T-helper 2 cell treated with Interferon-gamma antibody and Interleukin-4, amounts not matched to agents 100 ng/mL and 5 ng/mL, for 36 hours (primary cell): Measurements from ENCODE around the gene TAF11L14. TPM values are rescaled to one million over a fixed set of nuclear protein-coding genes. Genes with fewer than 3 reads are reported as not detected.
"Not testable (repeated sequence)": the region's sequence is repeated elsewhere in the genome, so short reads cannot be mapped to it uniquely, and the experiment has no call there.

Experiments
- intact Hi-C: fragments of 100-400 bp; cut with micrococcal nuclease; formaldehyde crosslinking; loops from one replicate; pipeline ENCODE4 v1.15.1; 2023
- total RNA-seq: library from RNA; stranded (reverse); gene quantifications from 2 replicates; pipeline ENCODE4 v1.2.3, GENCODE V29; 2022

TAF11L14 gene
- not detected in 2 replicates for total RNA-seq

DNA sequence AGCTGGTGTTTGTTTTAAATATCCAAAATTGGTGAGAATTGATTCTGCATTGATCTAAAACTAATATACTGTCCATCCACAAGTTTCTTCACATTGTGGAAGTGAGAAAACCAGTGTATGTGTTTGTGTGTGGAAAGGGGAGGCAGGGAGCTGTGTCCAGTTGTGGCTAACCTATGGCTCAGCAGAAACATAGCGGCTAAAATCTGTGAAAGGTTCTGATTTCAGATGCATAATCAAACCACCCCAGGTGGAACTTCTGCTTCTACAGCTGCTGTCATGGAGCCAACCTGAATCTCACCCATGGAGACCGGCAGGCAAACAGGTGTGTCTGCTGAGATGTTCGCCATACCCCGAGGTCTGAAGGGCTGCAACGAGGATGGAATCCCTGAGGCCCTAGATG is at the start of gene TAF11L14:
TSS of gene TAF11L14 (plus strand) at position 301 of the 400 bp plus-strand sequence.
- intact Hi-C loops: no loop called here

DNA sequence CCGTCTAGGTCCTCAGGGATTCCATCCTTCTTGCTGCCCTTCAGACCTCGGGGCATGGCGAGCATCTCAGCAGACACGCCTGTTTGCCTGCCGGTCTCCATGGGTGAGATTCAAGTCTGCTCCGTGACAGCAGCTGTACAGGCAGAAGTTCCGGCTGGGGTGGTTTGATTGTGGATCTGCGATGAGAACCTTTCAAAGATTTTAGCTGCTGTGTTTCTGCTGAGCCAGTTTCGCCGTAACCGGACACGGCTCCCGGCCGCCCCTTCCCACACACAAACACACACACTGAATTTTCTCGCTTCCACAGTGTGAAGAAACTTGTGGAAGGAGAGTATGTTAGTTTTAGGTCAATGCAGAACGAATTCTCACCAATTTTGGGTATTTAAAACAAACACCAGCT is 48.6 kb upstream of the TAF11L14 start, which contains the start of gene TAF11L7:
TSS of gene TAF11L7 (minus strand) at position 101 of the 400 bp plus-strand sequence.
- intact Hi-C loops: not testable (repeated sequence)

DNA sequence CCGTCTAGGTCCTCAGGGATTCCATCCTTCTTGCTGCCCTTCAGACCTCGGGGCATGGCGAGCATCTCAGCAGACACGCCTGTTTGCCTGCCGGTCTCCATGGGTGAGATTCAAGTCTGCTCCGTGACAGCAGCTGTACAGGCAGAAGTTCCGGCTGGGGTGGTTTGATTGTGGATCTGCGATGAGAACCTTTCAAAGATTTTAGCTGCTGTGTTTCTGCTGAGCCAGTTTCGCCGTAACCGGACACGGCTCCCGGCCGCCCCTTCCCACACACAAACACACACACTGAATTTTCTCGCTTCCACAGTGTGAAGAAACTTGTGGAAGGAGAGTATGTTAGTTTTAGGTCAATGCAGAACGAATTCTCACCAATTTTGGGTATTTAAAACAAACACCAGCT is 43.4 kb upstream of the TAF11L14 start, which contains the start of gene TAF11L8:
TSS of gene TAF11L8 (minus strand) at position 101 of the 400 bp plus-strand sequence.
- intact Hi-C loops: not testable (repeated sequence)

DNA sequence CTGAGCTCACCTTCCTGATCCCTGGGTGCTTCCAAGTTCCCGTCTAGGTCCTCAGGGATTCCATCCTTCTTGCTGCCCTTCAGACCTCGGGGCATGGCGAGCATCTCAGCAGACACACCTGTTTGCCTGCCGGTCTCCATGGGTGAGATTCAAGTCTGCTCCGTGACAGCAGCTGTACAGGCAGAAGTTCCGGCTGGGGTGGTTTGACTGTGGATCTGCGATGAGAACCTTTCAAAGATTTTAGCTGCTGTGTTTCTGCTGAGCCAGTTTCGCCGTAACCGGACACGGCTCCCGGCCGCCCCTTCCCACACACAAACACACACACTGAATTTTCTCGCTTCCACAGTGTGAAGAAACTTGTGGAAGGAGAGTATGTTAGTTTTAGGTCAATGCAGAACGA is 40.0 kb upstream of the TAF11L14 start, which contains the start of gene TAF11L9:
TSS of gene TAF11L9 (minus strand) at position 140 of the 400 bp plus-strand sequence.
- intact Hi-C loops: not testable (repeated sequence)

DNA sequence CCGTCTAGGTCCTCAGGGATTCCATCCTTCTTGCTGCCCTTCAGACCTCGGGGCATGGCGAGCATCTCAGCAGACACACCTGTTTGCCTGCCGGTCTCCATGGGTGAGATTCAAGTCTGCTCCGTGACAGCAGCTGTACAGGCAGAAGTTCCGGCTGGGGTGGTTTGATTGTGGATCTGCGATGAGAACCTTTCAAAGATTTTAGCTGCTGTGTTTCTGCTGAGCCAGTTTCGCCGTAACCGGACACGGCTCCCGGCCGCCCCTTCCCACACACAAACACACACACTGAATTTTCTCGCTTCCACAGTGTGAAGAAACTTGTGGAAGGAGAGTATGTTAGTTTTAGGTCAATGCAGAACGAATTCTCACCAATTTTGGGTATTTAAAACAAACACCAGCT is 36.5 kb upstream of the TAF11L14 start, which contains the start of gene TAF11L10:
TSS of gene TAF11L10 (minus strand) at position 101 of the 400 bp plus-strand sequence.
- intact Hi-C loops: not testable (repeated sequence)

DNA sequence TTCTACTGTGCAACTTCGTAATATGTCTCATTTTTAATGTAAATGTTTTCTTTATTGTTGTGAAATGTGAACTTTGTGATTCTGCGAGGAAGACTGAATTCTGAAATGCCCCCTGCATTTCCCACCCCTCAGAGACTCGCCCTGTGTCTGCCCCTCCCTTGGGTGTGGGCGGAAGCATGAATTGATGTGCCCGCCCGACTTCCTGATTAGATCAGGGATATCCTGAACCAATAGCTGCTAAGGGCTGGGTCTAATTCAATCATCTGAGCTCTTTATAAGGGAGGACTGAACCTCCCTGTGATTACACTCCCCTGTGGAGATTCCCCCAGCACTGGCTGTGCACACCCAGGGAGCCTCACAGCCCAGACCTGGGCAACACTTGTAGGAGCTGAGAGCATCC is 30.4 kb upstream of the TAF11L14 start, which contains the start of gene TAF11L11:
TSS of gene TAF11L11 (plus strand) at position 304 of the 400 bp plus-strand sequence.
- intact Hi-C loops: not testable (repeated sequence)

DNA sequence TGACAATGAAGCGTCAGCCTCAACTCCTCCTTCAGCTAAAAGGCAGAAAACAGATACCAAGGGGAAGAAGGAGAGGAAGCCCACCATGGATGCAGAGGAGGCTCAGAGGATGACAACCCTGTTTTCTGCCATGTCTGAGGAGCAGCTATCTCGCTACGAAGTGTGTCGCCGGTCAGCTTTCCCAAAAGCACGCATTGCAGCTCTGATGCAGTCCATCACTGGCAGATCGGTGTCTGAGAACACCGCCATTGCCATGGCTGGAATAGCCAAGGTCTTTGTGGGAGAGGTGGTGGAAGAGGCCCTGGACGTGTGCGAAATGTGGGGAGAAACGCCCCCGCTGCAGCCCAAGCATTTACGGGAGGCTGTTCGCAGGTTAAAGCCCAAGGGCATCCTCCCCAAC is 29.3 kb upstream of the TAF11L14 start:
- intact Hi-C loops: no loop called here

DNA sequence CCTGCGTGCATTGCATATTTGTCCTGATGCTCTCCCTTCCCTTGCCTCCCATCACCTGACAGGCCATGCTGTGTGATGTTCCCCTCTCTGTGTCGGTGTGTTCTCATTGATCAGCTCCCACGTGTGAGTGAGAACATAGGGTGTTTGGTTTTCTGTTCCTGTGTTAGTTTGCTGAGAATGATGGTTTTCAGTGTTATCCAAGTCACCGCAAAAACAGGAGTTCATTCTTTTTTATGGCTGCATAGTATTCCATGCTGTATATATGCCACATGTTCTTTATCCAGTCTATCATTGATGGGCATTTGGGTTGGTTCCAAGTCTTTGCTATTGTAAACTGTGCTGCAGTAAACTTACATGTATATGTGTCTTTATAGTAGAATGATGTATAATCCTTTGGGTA is 26.8 kb upstream of the TAF11L14 start:
- intact Hi-C loops: not testable (repeated sequence)

DNA sequence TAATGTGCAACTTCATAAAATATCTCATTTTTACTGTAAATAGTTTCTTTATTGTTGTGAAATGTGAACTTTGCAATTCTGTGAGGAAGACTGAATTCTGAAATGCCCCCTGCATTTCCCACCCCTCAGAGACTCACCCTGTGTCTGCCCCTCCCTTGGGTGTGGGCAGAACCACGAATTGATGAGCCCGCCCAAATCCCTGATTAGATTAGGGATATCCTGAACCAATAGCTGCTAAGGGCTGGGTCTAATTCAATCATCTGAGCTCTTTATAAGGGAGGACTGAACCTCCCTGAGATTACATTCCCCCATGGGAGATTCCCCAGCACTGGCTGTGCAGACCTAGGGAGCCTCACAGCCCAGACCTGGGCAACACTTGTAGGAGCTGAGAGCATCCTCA is 24.2 kb upstream of the TAF11L14 start, which contains the start of gene TAF11L12:
TSS of gene TAF11L12 (plus strand) at position 301 of the 400 bp plus-strand sequence.
- intact Hi-C loops: not testable (repeated sequence)

DNA sequence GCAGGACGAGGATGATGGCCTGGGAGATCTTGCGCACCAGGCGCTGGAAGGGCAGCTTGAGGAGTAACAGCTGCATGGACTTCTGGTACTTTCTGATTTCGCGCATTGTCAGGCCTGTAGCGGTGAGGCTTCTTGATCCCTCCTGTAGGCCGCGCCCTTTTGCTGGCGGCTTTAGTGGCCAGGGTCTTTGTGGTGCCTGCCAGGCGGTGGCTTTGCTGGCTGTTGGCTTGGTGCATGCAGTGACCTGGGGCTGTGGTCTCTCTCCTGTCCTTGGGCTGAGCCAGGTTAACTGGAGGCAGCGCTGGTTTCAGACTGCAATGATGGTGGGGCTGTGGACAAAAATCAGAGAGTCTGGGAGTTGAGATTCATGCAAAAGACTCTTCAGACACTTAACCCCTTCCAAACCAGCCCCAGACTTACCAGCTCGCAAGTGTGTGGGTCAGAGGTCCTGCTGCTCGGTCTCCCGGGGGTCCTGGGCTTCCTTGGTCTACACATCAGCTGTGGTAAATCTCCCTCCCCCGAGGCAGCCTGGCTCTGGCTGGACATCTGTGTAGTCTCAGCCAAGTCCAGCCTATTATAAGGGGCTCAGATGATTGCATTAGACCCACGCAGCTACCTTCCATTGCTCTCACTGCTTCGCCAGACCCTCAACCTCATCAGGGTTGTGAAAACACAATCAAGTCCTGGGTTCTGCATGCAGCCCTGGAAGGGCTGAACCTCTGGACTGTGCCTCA is 19.2 kb upstream of the TAF11L14 start:
- intact Hi-C loops: no loop called here

DNA sequence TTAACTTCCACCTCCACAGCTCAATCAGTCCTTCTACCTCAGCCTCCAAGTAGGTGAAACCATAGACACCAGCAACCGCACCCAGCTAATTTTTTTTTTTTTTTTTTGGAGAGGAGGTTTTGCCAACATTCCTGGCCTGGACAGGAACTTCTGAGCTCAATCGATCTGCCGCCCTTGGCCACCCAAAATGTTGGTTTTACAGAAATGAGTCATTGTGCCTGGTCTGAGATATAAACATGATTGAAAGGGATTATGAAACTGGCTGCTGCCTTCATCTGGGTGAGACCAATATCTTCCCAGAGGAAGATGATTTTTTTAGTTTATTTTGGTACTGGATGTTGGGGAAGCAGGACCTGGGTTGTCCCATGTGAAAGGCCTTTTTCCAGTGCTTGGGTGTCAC is 14.9 kb upstream of the TAF11L14 start:
- intact Hi-C loops: no loop called here

DNA sequence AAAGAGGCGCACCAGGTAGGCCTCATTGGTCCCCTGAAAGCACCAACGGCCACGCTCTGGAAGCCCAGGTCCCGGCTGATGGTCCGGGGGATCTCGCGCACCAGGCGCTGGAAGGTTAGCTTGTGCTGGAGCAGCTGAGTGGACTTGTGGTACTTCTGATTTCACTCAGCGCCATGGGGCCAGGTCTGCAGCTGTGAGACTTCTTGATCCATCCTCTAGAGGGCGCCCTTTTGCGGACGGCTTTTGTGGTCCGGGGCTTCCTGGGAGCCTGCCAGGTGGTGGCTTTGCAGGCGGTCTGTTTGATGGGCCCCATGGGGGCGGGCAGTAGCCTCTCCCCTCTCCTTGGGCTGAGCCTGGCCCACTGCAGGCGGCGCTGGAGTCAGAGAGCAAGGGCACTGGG is 13.6 kb upstream of the TAF11L14 start:
- intact Hi-C loops: no loop called here

DNA sequence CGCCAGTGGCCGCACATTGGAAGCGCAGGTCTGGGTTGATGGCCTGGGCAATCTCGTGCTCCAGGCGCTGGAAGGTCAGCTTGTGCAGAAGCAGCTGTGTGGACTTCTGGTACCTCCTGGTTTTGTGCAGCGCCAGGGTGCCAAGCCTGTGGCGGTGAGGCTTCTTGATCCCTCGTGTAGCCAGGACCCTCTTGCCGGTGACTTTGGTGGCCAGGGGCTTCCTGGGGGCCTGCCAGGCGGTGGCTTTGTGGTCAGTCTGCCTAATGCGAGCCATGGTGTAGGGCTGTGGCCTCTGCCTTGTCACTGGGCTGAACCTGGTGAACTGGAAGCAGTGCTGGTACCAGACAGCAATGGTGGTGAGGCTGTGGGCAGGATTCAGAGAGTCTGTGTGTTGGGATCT is 8.6 kb upstream of the TAF11L14 start:
- intact Hi-C loops: no loop called here

DNA sequence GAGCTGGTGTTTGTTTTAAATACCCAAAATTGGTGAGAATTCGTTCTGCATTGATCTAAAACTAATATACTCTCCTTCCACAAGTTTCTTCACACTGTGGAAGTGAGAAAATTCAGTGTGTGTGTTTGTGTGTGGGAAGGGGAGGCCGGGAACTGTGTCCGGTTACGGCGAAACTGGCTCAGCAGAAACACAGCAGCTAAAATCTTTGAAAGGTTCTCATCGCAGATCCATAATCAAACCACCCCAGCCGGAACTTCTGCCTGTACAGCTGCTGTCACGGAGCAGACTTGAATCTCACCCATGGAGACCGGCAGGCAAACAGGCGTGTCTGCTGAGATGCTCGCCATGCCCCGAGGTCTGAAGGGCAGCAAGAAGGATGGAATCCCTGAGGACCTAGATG is 2.5 kb upstream of the TAF11L14 start, which contains the start of gene TAF11L13:
TSS of gene TAF11L13 (plus strand) at position 301 of the 400 bp plus-strand sequence.
- intact Hi-C loops: not testable (repeated sequence)

DNA sequence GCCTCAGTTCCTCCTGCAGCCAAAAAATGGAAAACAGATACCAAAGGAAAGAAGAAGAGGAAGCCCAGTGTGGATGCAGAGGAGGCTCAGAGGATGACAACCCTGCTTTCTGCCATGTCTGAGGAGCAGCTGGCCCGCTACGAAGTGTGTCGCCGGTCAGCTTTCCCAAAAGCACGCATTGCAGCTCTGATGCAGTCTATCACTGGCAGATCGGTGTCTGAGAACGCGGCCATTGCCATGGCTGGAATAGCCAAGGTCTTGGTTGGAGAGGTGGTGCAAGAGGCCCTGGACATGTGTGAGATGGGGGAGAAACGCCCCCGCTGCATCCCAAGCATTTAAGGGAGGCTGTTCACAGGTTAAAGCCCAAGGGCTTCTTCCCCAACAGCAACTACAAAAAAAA is 15.0 kb downstream of the TAF11L14 start:
- intact Hi-C loops: not testable (repeated sequence)

DNA sequence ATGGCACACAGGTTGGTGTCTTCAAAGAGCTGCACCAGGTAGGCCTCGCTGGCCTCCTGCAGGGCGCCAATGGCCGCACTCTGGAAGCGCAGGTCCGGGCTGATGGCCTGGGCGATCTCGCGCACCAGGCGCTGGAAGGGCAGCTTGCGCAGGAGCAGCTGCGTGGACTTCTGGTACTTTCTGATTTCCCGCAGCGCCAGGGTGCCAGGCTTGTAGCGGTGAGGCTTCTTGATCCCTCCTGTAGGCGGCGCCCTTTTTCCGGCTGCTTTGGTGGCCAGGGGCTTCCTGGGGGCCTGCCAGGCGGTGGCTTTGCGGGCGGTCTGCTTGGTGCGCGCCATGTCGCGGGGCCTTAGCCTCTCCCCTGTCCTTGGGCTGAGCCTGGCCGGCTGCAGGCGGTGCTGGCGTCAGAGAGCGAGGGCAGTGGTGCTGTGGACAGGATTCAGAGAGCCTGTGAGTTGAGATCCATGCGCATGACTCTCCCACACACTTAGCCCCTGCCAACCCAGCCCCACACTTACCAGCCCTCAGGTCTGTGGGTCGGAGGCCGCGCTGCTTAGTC is 21.0 kb downstream of the TAF11L14 start:
- intact Hi-C loops: not testable (repeated sequence)

DNA sequence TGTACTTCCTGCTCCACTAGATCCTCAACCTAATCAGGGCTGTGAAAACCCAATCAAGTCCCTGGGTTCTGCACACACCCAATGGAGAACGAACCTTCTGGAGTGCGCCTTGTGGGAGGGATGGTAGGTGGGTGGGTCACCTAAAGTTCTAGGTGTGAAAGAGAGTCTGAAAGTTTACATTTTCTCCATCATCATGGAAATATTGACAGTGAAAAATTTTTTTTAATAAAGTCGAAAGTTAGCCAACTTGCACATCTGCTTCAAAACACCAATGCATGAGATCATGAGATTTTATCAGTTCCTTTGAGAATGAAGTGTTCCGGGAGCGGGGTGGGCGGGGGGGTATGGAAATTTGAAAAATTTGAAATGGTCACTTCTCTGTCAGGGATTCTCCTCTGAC is 21.7 kb downstream of the TAF11L14 start:
- intact Hi-C loops: no loop called here

DNA sequence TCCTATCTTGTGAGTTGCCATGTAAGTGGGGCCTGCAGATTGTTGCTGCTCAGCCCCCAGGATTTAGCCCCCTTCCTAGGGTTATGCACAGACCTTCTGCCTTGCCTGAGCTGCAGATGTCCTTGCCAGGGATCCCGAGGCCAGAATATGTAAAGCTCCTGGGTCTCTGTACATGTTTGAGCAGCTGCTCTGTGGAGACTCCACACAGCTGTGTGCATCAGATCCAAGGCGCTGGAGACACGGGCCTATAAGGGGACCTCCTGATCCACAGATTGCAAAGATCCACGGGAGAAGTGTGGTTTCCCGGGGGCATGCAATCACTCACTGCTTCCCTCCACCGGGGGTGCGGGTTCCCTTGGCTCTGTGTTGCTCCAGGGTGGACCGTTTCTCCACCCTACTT is 28.9 kb downstream of the TAF11L14 start:
- intact Hi-C loops: no loop called here

DNA sequence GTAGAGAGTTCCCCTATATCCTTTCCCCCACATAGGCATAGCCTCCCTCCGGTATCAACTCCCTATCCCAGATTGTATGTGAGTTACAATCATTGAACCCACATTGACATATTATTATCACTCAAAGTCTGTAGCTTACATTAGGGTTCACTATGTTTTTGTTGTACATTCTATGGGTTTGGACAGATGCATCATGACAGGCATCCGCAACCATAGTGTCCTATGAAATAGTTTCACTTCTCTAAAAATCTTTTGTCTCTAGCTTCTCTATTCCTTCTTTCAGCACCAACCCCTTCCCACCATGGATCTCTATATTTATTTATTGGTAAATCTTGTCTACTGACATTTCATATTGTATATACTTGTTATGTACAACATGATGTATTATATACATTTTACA is 31.6 kb downstream of the TAF11L14 start:
- intact Hi-C loops: no loop called here

DNA sequence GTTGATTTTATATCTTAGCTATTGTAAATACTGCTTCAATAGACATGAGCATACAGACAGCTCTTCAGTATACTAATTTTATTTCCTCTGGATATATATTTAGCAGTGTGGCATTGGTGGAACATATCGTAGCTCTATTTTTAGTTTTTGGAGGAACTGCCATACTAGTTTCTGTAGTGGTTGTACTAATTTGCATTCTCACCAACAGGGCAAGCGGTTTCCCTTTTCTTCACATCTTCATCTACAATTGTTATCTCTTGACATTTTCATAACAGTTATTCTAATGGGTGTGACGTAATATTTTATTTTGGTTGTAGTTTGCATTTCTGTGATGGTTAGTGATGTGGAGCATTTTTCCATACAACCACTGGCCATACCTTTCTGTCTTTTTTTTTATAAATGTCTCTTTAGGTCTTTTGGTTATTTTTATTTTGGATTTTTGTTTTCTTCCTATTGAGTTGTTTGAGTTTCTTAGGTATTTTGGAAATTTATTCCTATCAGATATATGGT is 32.5 kb downstream of the TAF11L14 start:
- intact Hi-C loops: no loop called here

DNA sequence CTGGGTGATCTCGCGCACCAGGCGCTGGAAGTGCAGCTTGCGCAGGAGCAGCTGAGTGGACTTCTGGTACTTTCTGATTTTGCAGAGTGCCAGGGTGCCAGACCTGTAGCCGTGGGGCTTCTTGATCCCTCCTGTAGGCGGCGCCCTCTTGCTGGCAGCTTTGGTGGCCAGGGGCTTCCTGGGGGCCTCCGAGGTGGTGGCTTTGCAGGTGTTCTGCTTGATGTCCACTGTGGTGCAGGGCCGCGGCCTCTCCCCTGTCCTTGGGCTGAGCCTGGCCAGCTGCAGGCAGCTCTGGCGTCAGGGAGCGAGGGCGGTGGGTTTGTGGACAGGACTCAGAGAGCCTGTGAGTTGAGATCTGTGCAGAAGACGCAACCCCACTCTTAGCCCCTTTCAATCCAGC is 36.1 kb downstream of the TAF11L14 start:
- intact Hi-C loops: no loop called here

DNA sequence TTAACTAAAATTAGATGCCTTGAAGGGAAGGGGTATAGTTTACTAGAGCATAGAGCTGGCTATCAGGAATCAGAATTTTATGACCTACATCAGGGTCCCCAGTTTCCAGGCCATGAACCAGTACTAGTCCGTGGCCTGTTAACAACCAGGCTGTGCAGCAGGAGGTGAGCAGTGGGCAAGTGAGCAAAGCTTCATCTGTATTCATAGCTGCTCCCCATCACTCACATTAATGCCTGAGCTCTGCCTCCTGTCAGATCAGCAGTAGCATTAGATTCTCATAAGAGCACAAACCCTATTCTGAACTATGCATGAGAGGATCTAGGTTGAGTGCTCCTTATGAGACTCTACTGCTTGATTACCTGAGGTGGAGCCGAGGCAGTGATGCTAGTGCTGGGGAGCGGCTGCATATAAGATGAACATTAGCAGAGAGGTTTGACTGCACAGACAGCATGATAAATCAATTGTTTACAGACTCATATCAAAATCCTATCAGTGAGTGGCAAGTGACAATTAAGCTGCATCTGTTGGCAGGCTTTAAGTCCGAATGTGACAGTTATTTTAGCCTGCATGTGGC is 44.6 kb downstream of the TAF11L14 start:
- intact Hi-C loops: no loop called here
